Duodenal mucosa (tissue), 2 donors: ENCODE results near the gene ATP11A.

Experiments used
- H3K27ac ChIP-seq: one replicate; pipeline ENCODE4 v1.7.0; 2013; ENCODE audit warnings: low read depth, low read length
- H3K27me3 ChIP-seq, 2 donors: one replicate each; pipeline ENCODE4 v1.7.0; 2013; ENCODE audit warnings: low read length in 2 of 2, control low read depth in 1 of 2; ENCODE audit not compliant: insufficient read depth in 2 of 2, control insufficient read depth in 1 of 2
- H3K36me3 ChIP-seq, 2 donors: one replicate each; pipeline ENCODE4 v1.7.0; 2013; ENCODE audit warnings: low read length in 2 of 2, control low read depth in 1 of 2; ENCODE audit not compliant: insufficient read depth in 2 of 2, control insufficient read depth in 1 of 2
- H3K4me1 ChIP-seq, 2 donors: one replicate each; pipeline ENCODE4 v1.7.0; 2013; ENCODE audit warnings: low read length in 2 of 2, control low read depth in 1 of 2; ENCODE audit not compliant: insufficient read depth in 2 of 2, control insufficient read depth in 1 of 2
- H3K4me3 ChIP-seq, 2 donors: one replicate each; pipeline ENCODE4 v1.7.0; 2013; ENCODE audit warnings: low read length in 2 of 2, low read depth in 1 of 2
- H3K9ac ChIP-seq, 2 donors: one replicate each; pipeline ENCODE4 v1.7.0; 2013; ENCODE audit warnings: low read length in 2 of 2, low read depth in 1 of 2
- H3K9me3 ChIP-seq, 2 donors: one replicate each; pipeline ENCODE4 v1.7.0; 2013; ENCODE audit warnings: low read length in 2 of 2, control low read depth in 1 of 2; ENCODE audit not compliant: control insufficient read depth in 1 of 2

The ATP11A gene

DNA sequence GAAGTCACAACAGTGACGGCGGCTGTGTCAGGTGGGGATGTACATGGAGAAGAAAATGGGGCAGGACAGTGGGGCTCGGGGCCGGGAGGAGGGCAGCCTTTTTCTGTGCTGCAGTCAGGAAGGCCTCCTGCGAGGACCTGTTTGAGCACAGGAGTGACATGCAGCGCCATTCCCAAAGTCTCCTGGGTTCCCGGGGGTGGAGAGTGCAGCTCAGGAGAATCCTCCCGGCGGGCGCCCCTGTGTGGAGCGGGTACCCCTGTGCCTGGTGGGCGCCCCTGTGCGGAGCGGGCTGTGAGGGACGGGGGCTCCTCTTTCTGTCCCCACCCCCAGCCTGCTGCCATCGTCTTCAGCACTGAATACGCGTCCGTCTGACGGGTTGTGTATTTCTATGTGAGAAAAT lies 62.4 kb downstream of the ATP11A start:
- H3K4me3 ChIP-seq: no peak overlapping the region
- no peaks in the 10 kb centered on the region for H3K36me3 ChIP-seq
- no peaks in the 10 kb centered on the region for H3K27me3 ChIP-seq
- H3K9ac ChIP-seq: no peak overlapping the region
- peaks cover 0 to 3% of the 10 kb centered on the region in 2 donors for H3K4me1 ChIP-seq
- H3K27ac ChIP-seq: no peak overlapping the region
- no peaks in the 10 kb centered on the region for H3K9me3 ChIP-seq

DNA sequence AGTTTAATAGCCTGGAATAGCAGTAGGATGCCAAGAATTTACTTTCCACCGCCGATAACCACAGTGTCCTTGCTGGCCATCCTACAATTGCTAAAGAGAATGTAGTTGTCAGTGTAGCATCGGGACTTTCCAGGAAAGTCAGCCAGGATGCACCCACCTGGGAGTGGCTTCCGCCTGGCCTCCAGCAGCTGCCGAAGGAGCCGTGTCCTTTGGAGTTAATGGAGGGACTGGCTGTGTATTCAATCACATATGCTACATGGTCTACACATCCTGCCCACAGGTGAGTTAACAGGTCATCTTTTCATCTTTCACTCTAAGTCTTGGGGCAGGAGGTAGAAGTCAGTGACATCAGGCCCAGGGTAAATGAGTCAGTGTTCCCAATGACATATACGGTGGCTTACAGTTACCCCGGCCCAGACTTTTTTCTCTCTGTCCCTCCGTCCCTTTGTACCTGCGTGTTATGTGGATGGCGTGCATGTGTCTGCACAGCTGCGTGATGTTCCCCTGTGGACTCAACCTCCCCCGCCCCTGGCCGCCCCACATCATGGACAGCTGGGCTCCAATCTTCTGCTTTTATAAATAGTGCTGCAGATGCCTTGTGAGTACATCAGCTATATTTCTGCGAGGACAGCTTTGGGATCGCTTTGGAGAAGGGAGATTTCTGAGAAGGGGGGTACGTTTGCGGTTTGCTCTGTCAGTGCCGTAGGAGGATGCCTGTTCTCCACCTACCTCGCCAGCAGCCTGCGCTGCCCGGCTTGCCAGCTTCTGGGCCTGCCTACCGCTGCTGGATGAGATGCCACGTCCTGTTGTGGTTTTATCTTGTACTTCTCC lies 63.1 kb downstream of the ATP11A start:
- Histone ChIP-seq H3K27ac (no peak overlapping the region), H3K9ac (no peak overlapping the region), H3K4me3 (no peak overlapping the region), H3K9me3 (no peaks in the 10 kb centered on the region), H3K27me3 (no peaks in the 10 kb centered on the region), H3K4me1 (peaks cover 0 to 3% of the 10 kb centered on the region in 2 donors), H3K36me3 (no peaks in the 10 kb centered on the region)

DNA sequence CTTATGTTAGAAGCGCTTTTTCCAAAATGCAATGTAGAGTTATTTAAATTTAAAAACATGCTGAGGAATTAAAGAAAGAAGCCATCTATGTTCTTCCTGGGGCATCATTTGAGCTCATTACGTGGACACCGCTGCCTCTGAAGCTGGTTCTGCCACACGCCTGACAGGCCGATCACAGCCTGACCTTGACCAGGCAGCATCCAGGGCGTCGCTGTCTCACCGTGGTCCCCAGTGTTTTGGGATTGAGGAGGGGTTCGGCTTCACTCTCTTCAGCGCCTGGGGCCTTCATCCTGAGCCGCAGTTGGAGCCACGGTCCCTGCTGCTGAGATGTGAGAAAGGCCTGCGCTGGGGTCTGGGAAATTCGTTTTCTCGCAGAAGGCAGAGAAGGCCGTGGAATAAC lies 64.0 kb downstream of the ATP11A start:
- Histone ChIP-seq H3K27me3 (no peaks in the 10 kb centered on the region), H3K4me3 (no peak overlapping the region), H3K9me3 (no peaks in the 10 kb centered on the region), H3K36me3 (no peaks in the 10 kb centered on the region), H3K27ac (no peak overlapping the region), H3K4me1 (peaks cover 0 to 3% of the 10 kb centered on the region in 2 donors), H3K9ac (no peak overlapping the region)

DNA sequence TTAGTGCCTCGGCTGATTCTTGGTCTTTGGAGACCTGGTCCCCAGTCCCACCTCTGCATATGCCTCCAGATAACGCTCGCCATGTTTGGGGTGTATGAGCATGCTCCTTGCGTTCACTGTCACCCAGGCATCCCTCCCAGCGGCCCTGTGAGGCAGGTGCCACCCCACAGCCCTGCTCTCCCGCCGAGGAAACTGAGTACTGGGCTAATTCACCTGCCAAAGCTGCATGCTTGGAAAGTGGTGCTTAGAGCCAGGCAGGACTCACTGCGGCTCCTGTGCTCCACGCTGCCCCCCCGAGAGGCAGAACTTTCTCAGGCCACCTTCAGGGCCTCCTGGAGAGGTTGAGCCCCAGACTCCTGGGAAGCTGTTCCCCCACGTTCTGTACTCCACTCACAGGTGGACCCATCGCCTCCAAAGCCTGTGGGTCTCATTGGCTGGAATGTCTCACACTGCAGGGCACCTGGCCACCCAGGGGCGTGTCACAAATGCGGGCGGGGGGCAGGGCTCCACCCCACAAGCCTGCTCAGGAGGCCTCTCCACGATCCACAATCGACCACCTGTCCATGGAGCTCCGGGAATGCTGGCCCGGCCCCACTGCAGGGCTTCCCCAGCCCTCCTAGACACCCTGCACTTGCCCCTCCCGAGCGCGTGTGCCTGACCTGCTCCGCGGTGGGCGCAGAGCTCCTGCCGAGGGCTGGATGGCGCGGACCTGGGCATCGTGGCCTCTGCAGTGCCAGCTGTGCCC lies 64.6 kb downstream of the ATP11A start:
- Histone ChIP-seq H3K27ac (no peak overlapping the region), H3K36me3 (no peaks in the 10 kb centered on the region), H3K27me3 (no peaks in the 10 kb centered on the region), H3K9me3 (no peaks in the 10 kb centered on the region), H3K4me3 (no peak overlapping the region), H3K9ac (no peak overlapping the region), H3K4me1 (peaks cover 0 to 3% of the 10 kb centered on the region in 2 donors)

DNA sequence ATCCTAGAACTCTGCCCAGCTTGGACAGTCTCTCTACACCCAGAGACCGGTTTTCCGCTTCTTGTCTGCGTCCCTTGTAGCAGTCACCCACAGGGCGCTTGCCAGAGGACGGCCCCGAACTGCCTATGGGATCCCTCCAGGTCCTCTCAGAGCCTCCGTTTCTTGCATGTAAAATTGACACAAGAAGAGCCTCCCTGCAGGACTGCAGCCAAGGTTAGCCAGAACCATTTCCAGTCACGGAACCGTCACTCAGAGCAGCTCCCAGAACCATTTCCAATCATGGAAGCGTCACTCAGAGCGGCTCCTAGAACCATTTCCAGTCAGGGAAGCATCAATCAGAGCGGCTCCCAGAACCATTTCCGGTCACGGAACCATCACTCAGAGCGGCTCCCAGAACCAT lies 65.5 kb downstream of the ATP11A start:
- peaks cover 0 to 6% of the 10 kb centered on the region in 2 donors for H3K4me1 ChIP-seq
- no peak overlapping the region for H3K27ac ChIP-seq
- no peak overlapping the region for H3K9ac ChIP-seq

DNA sequence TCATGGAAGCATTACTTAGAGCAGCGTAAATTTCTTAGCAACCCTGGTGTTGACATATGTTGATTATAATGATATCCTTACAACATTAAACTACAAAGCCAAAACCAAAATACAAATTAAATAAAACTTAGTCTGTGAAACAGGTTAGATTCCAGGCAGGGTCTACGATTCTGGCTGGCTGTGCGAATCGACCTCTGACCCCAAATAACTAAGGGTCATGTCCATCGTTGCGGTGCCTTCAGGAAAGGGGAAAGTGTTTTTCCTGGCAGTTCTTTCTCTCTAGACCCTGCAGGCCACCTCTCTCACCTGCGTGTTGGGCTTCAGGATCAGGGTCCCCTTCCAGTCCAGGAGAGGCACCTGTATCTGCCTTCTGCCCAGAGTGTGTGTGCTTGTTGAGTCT lies 66.2 kb downstream of the ATP11A start:
- H3K9ac ChIP-seq: no peak overlapping the region
- H3K27me3 ChIP-seq: no peaks in the 10 kb centered on the region
- H3K4me1 ChIP-seq: peaks cover 0 to 6% of the 10 kb centered on the region in 2 donors
- H3K36me3 ChIP-seq: no peaks in the 10 kb centered on the region
- H3K4me3 ChIP-seq: no peak overlapping the region
- no peaks in the 10 kb centered on the region for H3K9me3 ChIP-seq
- no peak overlapping the region for H3K27ac ChIP-seq

More for the DNA sequence above, 65.5 kb downstream of the ATP11A start:
- Histone ChIP-seq H3K9me3 (no peaks in the 10 kb centered on the region), H3K4me3 (no peak overlapping the region), H3K27me3 (no peaks in the 10 kb centered on the region), H3K36me3 (no peaks in the 10 kb centered on the region)

DNA sequence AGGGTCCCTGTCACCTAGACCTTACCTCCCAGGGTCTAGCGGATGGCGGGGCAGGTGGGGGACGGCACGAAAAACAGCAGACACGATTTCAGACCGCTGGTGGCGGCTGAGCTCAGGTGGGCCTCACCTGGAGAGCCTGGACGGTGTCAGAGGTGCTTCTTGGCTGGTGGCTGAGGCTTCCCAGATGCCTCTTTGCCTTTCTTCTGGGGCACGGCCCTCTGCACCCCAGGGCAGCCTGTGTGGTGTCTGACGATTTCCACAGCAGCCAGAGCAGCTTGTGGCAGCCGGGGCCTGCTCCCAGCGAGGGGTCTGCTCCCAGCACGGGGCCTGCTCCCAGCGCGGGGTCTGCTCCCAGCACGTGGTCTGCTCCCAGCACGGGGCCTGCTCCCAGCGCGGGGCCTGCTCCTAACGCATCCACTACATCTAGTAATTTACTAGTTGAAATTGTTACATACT lies 66.7 kb downstream of the ATP11A start:
- no peaks in the 10 kb centered on the region for H3K27me3 ChIP-seq
- no peak overlapping the region for H3K27ac ChIP-seq
- no peak overlapping the region for H3K4me3 ChIP-seq
- no peaks in the 10 kb centered on the region for H3K9me3 ChIP-seq
- H3K9ac ChIP-seq: no peak overlapping the region
- peaks cover 0 to 6% of the 10 kb centered on the region in 2 donors for H3K4me1 ChIP-seq
- H3K36me3 ChIP-seq: no peaks in the 10 kb centered on the region

DNA sequence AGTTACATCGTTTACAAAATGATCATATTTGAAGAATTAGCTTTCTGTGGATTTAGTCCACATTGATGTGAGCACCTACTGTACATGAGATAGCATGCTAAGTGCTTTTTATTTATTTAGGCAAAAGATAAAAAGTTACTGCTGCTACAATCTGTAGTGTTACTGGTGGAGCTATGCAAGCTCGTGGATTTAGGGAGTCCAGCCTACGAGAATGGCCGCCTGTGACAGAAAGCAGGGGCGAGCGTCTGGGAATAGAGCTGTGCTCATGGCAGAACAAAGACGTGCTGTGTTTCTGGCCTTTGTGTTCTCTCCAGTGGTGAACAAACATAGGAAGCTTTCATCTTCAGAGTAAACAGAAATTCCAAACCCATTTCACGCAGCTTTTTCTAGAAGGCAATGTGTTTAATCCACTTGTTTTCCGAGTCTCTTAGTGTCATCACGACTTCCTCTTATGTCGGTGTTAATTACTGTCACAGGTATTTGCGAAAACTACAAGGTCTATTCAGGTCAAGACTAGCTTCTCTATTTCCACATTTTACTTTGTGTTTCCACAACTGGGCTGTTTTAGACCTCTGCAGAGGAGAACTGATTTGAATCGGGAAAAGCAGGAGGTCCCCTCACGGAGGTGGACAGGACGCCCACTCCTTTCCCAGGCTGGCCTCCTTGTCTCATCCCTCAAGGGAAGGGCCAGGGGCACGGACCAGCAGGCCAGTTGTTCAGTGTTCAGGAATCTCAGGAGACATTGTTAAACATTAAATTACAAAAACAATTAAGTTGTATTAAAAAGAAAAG lies 67.3 kb downstream of the ATP11A start:
- Histone ChIP-seq H3K36me3 (no peaks in the 10 kb centered on the region), H3K9me3 (no peaks in the 10 kb centered on the region), H3K27ac (no peak overlapping the region), H3K4me3 (no peak overlapping the region), H3K9ac (no peak overlapping the region), H3K4me1 (peaks cover 0 to 6% of the 10 kb centered on the region in 2 donors), H3K27me3 (no peaks in the 10 kb centered on the region)

DNA sequence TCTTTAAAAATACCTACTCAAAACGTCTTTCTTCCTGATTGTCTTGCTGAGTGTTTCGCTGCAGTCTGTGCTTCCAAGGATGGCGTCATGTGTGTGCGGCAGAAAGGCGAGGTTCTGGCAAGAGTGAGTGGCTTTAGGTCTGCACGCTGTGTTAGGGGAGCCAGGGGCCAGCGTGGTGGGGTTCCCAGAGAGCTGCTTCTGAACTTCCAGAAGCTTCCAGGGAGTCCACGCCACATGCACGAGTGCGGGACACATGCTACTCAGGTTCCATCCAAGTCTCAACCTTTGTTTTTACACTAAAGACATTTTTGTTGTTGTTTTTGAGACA lies 67.9 kb downstream of the ATP11A start:
- H3K9ac ChIP-seq: no peak overlapping the region
- no peak overlapping the region for H3K27ac ChIP-seq
- no peaks in the 10 kb centered on the region for H3K27me3 ChIP-seq

DNA sequence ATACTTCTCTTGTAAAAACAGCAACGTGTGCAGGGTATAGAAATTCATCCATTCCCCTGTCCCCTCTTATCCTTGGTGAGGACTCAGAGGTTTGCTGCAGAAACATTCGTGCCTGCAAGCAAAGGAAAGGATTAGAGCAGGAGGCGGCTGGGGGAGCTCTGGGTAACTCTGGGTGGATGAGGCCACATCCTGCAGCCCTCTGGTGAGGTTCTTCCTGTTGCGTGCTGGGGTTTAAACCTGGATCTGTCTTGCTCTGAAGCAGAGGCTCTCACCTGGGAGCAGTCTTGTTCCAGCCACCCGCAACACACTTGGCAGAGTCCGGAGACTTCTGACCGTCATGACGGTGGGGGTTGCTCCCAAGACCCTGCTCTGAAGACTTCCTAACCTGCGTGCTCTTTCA lies 69.2 kb downstream of the ATP11A start:
- H3K9me3 ChIP-seq: no peaks in the 10 kb centered on the region
- no peak overlapping the region for H3K9ac ChIP-seq
- H3K27me3 ChIP-seq: no peaks in the 10 kb centered on the region
- H3K36me3 ChIP-seq: no peaks in the 10 kb centered on the region
- H3K4me3 ChIP-seq: no peak overlapping the region
- peaks cover 0 to 6% of the 10 kb centered on the region in 2 donors for H3K4me1 ChIP-seq
- H3K27ac ChIP-seq: no peak overlapping the region

More for the DNA sequence above, 67.9 kb downstream of the ATP11A start:
- H3K4me3 ChIP-seq: no peak overlapping the region
- no peaks in the 10 kb centered on the region for H3K9me3 ChIP-seq
- no peaks in the 10 kb centered on the region for H3K36me3 ChIP-seq
- H3K4me1 ChIP-seq: peaks cover 0 to 6% of the 10 kb centered on the region in 2 donors
